Dedifferentiated amniotic fluid mesenchymal stem cell (primary cell): Measurements from ENCODE around the gene SENP2.
"Not testable (repeated sequence)": the region's sequence is repeated elsewhere in the genome, so short reads cannot be mapped to it uniquely, and the experiment has no call there.

Source experiments
- DNase-seq: peaks from one replicate; pipeline ENCODE4 v3.0.0-alpha.2; 2016; ENCODE audit errors: extremely low spot score

SENP2 gene

DNA sequence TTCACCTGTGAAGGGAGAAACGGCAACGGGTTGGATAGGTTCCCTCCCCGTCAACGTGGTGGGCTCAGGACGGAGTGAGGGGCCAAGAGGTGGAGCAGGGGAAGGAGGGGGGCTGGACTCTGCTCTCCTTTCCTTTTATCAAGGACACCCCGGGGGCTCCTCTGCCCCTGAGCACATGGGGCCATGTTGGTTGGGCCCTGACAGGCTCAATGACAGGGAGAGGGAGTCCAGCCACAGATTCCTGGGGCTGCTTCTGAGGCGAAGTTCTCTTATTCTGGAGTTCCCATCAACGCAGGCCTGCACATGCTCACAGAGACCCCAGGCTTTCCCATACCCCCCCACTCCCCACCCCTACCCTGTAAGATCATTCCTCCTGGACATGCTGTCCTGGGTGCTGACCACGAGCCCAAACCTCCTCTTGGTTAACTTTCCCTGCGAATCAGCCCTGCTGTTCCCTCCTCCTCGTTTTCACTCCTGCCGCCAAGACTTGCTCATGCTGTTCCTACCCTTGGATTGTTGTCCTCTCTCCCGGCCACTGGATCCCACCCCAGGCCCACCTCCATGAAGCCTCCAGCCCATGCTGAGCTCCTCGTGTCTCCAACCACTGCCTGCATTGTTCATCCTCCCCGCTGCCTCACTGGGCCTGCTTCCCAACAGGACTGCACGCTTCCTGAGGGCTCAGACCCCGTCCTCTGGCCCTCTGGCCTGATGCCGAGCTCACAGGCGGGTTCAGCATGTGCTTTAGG, 61.2 kb downstream of the SENP2 start:
- DNase-seq: no peak

DNA sequence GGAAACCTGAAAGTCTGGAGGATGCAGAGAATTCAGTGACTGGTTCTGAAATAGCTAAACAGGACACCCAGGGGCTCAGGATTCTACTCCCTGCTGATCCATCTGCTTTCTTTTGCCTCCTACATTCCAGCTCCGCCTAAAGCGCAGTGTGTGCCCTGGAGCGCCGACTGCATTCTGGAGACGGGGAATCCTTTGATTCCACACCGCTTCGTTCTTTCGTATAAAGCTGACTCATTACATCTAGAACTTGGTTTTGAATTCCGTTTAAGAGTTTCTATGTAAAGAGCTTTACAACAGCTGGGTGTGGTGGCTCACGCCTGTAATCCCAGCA, 61.8 kb downstream of the SENP2 start:
- no peak for DNase-seq

DNA sequence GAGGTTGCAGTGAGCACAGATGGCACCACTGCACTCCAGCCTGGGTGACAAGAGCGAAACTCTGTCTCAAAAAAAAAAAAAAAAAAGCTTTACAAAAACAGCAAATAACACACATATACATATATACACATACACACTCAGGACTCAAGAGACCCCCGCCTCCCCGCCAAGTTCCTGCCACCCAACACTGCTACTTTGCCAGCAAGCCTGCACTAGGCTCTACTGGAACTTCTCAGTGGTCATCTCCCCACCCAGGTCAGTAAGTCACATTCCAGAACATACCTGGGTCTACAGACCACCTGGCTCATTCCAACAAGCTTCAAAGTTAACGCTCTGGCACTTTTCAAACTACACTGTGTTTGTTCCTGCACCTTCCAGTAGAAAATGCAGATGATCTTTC, 62.3 kb downstream of the SENP2 start:
- no peak for DNase-seq

DNA sequence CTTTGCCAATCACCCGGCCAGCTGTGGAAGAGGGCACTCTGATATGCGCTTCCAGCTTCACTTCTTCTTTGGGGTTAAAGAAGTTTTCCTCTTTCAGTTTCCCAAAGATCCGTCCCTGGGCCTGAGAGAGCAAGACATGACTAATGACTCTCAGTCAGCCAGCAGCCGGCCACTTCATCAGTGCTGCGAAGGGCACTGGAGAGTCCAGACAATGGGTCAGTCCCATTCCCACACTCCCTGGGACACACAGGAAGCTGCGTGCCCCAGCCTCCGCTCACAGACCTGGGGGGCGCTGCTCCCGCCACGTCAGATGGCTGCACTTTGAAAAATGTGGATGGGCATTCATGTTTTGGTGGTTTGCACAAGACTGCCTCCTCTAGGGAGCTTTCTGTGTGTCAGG, 63.3 kb downstream of the SENP2 start:
- no peak for DNase-seq

DNA sequence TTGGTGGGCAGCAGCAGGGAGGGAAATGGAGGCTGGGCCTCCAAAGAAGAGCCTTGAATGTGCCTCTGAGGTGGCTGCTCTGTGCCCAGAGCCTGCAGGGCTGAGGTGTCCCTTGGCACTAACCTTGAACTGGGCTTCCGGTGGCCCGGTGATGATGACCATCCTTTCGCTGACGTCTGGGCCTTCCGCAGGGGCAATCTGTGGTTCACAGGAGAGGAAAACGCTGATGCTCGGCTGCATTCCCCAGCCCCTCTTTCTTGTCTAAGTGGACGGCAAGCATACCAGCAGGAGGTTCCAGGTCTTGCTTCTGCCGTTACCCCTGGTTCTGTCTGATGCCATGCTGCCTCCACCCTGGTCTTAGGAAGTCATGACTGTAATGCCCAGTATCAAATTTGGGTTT, 65.9 kb downstream of the SENP2 start:
- DNase-seq: no peak

DNA sequence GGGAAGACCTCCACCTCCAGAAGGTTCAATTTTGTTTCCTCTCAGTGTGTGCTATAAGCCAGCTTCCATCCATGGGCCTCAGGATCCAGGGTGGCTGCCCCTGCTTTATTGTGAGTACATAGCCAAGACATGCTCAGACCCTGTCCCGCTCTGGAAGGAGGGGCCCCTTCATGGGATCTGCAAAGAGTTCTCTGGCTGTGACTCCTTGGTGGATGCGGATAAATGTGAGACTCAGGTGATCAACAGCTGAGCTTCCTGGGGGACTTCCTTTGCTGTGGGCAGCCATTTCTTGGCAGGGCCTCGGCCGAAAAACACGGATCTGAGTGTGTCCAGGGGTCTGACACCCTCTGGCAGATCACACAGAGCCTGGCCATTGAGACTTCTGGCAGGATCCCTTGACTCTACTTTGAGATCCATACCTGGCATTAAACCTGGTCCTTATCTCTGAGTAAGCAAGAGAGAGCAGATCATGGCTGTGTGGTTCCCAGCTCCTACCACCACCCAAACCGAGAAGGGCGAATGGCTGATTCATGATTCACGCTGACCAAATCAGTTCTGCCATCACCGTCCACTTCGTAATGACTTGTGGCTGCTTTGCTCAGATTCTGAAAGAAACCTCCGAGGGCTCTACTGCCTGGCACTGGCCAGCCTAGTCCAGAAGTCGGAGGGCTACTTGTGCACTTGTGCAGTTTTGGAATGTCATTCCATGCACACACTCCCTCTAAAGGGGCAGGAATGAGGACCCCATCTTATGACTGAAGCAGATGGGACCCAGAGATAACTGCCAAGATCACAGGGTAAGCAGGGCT, 68.1 kb downstream of the SENP2 start:
- DNase-seq: no peak

DNA sequence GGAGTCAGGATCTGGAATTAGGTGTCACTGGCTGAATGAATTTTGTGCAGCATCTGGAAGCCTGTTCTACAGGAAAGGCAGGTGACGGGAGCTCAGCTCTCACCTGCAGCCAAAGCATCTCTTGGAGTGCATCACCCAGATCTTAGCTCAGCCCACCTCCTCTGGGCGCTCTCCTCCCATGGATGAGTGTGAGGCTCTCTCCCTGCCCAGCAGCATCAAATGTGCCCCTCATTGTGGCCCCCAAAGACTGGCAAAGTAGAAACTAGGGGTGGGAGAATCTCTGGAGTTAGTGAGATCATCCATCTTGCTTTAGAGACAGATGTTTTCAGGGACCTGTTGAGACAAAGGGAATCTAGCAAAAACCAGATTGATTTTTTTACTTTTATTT, 68.7 kb downstream of the SENP2 start:
- no peak for DNase-seq

DNA sequence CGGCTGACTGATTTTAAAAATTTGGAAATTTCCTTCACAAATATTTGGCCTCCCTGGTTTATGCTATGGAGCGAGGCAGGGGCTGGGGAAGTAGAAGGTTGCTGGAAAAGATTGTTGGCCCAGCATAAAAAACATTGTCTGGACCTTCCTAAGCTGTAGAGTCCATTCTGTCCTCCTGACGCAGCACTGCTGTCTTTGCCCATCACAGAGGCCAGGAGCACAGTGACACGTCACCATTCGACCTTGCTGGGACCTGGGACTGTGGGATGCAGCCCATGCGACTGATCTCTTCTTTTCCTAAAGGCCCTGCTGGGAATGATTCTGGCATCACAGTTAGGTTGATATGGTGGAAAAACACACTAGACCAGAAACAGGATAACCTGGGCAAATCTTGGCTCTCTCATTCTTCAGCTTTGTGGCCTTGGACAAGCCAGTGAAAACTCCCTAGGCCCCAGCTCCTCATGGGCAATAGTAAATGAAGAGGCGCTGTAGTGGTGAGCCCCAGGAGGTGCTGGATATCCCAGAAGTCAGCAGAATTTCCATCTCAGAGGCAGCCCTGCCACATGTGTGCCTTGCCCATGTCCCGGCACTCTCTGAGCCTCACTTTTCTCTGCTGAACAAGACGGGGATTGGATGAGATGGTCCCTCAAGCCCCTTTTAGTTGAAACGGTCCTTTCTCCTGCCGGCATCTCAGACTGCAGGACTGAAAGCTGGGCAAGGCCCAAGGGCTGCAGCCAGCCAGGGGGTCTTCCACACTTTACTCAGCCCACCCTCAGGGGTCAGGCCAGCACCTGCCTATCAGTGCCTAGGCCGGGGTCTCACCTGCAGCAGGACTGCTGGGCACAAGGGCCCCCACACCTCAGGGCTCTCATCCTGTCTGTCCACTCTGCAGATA, 69.6 kb downstream of the SENP2 start:
- no peak for DNase-seq

DNA sequence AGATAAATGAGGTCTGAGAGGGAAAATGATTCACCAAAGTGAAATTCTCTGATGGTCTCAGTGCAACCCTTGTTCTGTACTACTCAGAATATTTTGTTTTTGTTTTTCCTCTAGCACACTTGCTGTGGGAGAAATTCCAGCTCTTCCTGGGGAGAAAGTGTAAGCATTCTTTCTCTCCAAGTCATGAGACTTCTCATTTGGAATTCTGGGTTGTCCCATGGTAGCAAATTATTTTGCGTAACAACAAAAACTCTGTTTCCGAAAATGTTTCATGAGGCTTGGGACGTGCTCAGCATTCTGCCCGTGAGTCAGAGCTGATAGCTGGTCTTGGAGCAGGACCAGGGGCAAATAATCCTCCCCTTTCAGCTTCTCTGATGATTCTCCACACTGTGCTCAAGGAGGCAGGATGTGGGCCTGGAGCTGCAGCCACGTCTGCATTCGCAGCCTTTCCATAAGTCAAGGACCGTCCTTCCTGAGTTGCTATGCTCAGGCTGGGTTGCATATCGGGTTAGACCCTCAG, 70.3 kb downstream of the SENP2 start:
- peak; percentile 98 for DNase-seq

DNA sequence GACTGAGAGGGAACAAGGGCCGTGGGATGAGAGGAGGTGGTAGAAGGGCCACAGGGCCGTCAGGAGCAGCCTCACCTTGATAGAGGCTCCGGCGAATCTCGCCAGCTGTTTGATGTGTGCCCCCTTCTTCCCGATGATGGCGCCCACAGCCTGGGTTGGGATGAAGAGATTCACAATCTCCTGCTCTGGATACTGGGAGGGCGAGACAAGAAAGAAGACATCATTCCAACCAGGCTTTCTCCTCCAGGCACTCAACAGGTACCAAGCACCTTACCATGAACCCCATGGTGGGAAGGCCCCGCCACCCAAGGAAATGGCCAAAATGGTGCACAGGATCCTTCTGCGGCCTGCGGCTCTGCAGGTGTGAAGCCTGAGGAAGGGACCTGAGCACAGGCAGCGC, 71.1 kb downstream of the SENP2 start:
- DNase-seq: no peak

DNA sequence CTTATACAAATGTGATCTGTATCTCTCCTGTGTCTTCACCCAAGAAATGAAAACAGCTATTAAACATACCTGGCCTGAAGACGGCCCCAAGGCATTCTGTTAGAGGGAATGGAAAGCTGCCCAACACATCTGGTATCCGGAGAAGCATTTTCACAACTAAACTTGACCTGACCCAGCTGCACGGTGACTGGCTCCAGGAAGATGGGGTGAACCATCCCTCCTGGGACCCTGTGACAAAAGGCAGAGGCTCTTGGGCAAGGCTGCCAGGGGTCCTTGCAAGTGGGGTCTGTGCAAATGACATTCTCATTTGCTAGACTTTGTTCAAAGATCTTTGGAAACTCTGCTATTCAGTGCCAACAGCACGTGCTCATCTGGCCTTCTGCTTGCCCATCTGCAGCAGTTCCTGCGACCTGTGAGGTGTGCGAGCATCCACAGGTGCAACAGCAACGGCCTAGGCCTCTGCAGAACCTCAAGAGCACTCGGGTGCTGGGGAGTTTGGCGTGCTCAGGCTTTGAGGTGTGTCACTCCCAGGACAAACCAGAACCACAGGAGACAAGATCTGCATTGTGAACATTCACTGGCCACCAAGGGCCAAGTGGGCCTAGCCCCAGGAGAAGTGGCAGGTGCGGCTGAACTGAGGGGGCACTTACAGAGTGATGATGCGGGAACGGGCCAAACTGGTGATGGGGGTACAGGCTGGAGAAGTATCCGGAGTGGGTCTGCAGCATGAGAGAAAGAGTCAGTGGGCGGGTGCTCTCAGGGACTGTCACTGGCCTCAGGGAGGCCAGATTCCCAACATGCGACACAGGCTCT, 71.8 kb downstream of the SENP2 start:
- no peak for DNase-seq

DNA sequence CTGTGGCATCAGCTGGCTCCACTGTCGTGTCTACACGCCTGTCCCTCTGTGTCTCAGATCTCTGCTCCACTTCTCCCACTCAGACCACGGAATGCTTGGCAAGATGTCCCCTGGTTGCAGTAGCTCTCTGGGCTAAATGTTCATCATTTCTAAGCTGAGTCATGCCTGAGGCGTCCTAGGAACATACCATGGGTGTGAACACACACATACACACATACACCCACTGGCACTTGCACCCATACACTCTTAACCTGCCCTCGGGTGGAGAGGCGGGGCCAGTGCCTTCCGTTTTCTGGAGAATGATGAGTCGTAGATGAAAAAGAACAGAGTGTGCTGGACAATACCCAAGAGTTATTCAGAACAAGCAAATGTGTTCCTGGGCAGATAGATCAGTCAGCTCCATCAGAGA, 72.4 kb downstream of the SENP2 start:
- DNase-seq: peak; percentile 94

DNA sequence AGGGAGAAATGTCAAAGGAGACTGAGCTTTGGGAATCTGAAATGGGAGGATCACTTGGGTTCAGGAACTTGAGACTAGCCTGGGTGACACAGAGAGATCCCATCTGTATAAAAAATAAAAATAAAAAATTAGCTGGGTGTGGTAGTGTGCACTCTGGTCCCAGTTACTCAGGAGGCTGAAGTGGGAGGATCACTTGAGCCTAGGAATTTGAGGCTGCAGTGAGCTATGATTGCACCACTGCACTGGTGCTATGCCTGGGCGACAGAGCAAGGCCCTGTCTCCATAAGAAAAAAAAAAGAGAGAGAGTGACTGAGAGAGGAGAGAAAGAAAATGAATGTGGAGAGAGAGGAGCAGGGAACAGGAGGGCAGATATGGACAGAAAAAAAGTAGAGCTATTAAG, 72.8 kb downstream of the SENP2 start:
- DNase-seq: no peak

DNA sequence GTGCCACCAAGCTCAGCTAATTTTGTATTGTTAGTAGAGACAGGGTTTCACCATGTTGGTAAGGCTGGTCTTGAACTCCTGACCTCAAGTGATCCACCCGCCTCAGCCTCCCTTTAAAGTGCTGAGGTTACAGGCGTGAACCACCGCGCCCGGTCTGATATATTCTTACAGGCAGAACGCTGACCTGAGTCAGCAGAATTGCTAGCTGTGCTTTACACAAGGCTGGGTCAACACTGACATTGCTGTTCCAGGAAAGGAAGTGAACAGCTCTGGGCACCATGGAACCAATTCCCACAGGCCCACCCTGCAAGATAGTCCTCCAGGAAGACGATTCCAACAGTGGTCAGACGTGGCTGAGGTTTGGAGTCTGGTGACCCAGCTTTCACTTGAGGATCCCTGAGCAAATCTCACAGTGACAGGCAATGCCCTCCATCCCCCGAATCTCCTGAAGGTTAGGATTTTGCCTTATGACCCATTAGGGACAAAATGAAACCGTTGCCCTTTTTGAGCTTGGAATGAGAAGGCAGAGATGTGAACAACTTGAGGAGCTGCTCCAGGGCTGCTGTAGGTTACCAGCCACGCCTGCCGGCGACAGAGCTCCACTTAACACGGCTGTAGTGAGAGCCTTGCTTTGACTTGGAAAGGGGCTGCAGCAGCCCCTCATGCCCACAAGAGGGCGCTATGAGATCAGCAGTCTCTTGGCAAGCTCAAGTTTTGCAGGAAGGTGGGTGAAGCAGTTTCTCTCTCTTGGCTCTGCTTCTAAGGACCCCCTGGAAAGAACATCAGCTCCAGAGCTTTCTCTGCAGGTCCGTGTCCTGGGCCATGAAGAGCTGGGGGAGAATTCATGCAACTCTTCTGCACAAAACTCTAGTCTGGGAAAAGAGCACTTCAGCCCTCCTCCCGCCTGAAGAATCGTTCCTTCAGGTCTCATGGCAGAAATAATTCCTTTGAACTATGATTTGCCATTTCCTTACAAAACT, 74.1 kb downstream of the SENP2 start:
- DNase-seq: peak; percentile 78

DNA sequence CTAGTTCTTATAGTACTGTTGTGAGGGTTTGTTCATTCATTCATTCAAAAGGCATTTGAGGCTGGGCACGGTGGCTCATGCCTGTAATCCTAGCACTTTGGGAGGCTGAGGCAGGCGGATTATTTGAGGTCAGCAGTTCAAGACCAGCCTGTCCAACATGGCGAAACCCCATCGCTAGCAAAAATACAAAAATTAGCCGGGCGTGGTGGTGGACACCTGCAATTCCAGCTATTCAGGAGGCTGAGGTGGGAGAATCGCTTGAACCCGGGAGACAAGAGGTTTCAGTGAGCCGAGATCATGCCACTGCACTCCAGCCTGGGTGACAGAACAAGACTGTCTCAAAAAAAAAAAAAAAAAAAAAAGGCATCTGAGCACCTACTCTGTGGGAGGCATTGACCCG, 75.2 kb downstream of the SENP2 start:
- not testable (repeated sequence) for DNase-seq

DNA sequence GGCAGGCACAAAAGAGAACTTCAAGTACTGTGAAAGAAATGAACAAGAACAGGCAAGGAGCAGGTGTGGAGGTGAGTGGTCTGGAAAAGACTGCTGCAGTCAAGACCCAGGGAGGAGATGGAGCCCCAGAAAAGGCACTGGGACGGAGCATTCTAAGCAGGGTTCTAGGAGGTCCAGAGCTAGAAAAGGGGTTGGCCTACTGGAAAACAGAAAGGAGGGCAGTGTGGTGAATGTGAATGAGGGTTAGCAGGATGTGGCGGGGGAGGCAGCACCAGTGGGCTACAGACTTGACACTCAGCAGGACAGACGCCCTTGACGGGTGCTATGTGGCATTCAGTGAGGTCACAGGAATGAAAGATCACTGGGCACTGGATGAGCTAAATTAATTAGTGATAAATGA, 75.7 kb downstream of the SENP2 start:
- DNase-seq: no peak

DNA sequence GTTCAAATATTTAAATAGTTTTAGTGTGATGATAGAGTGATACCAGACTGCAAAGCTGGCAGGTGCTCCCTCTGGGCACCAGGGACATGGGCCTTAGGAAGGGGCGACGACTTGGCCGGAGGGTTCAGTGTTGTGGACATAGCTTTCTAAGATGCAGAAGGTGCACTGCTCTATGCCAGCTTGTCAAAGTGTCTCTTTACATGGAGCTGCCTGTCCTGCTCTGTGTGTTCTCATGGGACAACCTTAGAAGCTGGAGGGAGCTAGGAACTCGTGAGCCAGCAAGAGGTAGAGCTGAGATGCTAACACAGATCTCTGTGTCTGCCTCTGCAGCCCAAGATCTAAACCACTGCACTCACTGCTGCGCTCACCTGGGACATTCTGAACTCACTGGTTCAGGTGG, 77.8 kb downstream of the SENP2 start:
- DNase-seq: no peak

DNA sequence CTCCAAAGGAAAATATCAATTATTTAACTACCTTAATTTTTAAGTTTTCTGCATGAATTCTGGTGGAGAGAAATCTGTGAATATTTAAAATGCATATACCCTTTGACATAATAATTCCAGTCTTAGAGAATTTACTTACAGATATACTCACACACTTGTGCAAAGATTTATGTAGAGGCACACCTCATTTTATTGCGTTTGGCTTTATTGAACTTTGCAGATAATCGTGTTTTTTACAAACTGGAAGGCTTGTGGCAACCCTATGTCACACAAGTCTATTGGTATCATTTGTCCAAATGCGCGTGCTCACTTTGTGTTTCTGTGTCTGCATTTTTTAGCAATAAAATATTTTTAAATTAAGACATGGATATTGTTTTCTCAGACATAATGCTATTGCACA, 81.5 kb downstream of the SENP2 start:
- DNase-seq: no peak

DNA sequence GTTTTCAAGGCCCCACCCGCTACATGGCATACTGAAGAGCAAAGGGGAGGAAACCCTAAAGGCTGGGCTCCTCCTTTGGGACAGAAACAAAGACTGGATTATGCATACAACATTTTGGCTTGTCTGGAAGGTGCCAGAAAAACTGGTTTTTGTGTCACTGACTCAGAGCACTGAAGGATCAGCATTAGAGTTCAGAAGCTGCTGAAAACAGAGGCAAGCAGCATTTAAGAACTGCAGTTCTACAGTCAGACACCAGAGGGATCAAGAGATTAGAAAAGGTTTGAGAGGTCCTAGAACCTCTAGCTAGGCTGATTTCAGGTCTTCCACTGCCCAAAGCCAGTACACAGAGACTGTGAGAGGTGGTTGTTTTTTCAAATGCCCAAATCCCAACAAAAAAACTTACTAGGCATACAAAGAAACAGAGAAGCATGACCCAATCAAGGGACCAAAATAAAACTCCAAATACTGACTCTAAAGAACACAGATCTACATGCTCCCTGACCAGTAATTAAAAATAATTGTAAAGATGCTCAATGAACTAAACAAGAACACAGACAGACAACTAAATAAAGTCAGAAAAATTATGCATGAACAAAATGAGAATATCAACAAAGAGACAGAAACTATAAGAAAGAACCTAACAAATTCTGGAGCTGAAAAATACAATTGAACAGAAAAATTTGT, 91.2 kb downstream of the SENP2 start:
- DNase-seq: peak; percentile 85

DNA sequence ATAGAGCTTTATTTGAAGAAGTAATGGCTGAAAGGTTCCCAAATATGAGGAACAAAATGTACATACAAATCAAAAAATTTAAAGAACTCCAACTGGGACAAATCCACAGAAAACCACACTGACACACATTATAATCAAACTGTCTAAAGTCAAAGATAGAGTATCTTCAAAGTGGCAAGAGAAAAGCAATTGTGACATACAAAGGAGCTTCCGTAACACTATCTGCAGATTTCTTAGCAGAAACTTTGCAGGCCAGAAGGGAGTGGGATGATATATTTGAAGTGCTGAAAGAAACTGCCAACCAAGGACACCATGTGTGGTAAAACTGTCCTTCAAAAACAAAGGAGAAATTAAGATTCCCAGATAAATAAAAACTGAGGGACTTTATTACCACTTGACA, 91.9 kb downstream of the SENP2 start:
- DNase-seq: no peak
